GM13977 (cell line): ENCODE results near the gene KCNQ1.
A peak's percentile ranks its signal among the peaks of the same experiment; 100 is the strongest.

ENCODE experiments used
- DNase-seq: peaks from one replicate; pipeline ENCODE4 v3.0.0; 2012; ENCODE audit warnings: low spot score
- in situ Hi-C: fragments of 300-500 bp; cut with MboI; formaldehyde crosslinking; loops from one replicate; pipeline ENCODE4 v1.12.0; 2022; ENCODE audit warnings: low sequenced_read_pairs, low pct_unique_long_range_greater_than_20kb, mixed read lengths, inconsistent platforms; ENCODE audit not compliant: unreplicated experiment
- TF ChIP-seq, protein P1 (sequence below): IDR thresholded peaks from 2 replicates; pipeline ENCODE4 v1.5.1; 2012; ENCODE audit warnings: mild to moderate bottlenecking, control low read depth; ENCODE audit not compliant: insufficient read depth; ENCODE audit errors: extremely low read depth, missing control alignments

KCNQ1 gene

DNA sequence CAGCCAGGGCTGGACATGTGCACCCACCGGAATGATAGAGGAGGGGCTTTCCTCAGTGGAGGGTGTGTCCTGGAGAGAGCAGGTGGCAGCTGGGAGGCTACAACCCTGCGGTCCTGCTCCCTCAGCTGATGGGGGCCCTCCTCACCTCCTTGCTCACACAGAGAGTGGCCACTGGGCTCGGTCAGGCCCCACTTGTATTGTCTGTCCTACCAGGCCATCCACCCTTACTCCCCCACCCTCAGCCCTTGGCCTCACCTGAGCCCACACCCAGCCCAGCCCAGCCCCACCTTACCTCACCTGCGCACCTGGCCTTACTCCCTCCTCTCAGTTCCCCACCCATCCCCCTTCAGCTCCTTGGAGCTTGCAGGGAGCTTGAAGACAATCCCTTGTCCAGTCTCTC is 3.6 kb upstream of the KCNQ1 start:
- in situ Hi-C loops: no loop called here
- TF ChIP-seq, protein P1, sequence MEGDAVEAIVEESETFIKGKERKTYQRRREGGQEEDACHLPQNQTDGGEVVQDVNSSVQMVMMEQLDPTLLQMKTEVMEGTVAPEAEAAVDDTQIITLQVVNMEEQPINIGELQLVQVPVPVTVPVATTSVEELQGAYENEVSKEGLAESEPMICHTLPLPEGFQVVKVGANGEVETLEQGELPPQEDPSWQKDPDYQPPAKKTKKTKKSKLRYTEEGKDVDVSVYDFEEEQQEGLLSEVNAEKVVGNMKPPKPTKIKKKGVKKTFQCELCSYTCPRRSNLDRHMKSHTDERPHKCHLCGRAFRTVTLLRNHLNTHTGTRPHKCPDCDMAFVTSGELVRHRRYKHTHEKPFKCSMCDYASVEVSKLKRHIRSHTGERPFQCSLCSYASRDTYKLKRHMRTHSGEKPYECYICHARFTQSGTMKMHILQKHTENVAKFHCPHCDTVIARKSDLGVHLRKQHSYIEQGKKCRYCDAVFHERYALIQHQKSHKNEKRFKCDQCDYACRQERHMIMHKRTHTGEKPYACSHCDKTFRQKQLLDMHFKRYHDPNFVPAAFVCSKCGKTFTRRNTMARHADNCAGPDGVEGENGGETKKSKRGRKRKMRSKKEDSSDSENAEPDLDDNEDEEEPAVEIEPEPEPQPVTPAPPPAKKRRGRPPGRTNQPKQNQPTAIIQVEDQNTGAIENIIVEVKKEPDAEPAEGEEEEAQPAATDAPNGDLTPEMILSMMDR: no peak
- DNase-seq: no peak

GRCh38 chr11:2442589-2442988 is 2.2 kb upstream of the KCNQ1 start:
- TF ChIP-seq, protein P1: no peak
- in situ Hi-C loops: no loop called here
- DNase-seq: no peak

DNA sequence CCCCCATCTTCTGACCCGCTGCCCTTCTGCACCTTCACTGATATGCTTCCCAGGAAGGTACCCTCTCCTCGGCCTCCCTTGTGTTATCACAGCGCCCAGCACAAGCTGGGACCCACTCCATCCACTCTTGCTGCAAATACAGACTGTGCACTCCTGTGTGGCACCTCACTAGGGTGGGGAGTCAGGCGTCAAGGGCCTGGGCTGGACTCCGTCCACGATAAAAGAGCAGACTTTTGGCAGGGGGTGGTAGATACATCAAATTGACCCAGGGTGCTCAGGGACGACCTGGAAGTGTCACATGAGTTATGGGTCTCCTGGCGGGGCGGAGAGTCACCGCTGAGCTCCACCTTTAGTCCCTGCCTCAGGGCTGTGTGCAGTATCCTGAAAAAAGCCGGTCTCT is 1.4 kb upstream of the KCNQ1 start:
- DNase-seq: no peak
- TF ChIP-seq, protein P1: no peak
- in situ Hi-C loops: no loop called here

- DNase-seq: peak; percentile 74
- TF ChIP-seq, protein P1: no peak
- in situ Hi-C loops: no loop called here
Observed at GRCh38 chr11:2443881-2444820, 657 bp upstream of the KCNQ1 start, which contains the start of gene TRPM5. Gene TRPM5 (minus strand): TSS chr11:2444514. CDS start chr11:2423036, 21,478 bp downstream.

GRCh38 chr11:2445746-2446551 is 1.1 kb downstream of the KCNQ1 start:
- DNase-seq: peak; percentile 39
- TF ChIP-seq, protein P1: no peak
- in situ Hi-C loops: no loop called here

DNA sequence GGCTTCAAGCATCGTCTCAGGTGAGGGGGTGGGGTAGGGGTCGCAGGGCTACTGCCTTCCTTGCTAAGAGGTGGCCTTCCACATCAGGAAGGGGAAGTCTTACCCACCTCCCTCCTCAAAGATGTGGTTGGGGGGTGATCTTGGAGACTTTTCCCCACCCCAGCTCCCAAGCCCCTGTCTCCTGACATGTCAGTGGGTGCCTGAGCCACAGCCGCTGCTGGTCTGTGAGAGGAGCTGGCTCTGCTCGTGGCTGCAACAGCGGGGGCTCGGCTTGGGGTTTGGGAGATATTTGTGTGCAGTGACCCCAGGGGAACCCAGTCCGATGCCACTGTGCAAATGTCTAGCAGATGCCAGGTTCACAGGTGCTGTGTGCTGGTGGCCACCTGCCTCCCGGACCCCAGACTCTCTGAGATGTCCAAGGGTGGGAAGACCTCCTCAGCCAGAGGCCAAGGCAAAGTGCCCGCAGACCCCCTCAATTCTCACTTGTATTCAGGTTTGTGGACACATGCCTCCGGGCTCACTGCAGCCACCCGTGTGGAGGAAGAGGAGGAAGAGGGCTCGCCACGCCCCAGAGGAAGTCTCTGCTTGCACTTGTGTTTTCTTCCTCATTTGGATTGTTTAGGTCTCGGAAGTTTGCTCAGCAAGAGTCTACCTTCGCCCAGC is 1.9 kb downstream of the KCNQ1 start:
- TF ChIP-seq, protein P1: no peak
- no peak for DNase-seq
- in situ Hi-C loops: no loop called here
